Hematopoietic multipotent progenitor cell (in vitro differentiated cells): ENCODE data around the gene S100A3. TPM values are rescaled to one million over a fixed set of nuclear protein-coding genes. Genes with fewer than 3 reads are reported as not detected.
A peak's percentile ranks its signal among the peaks of the same experiment; 100 is the strongest.
"Not testable (repeated sequence)": the region's sequence is repeated elsewhere in the genome, so short reads cannot be mapped to it uniquely, and the experiment has no call there.

Source experiments
- DNase-seq, 3 donors: peaks; one replicate each; pipeline ENCODE4 v3.0.0-alpha.2; 2011 to 2015; ENCODE audit warnings: low read depth in 2 of 3, low spot score in 2 of 3
- total RNA-seq: library from RNA; depleted of rRNA; stranded (reverse); fragments of >200 nt; gene quantifications from one replicate; pipeline ENCODE4 v1.2.3, GENCODE V29; 2012

The S100A3 gene
- total RNA-seq, 1 donor = not detected

- DNase-seq = peak; percentile 56 to 90 (median 86)
Measured at GRCh38 chr1:153536012-153536670, 12.9 kb downstream of the S100A3 start.

- DNase-seq = peak in 1 of 3 donors; percentile 31
Measured at GRCh38 chr1:153535242-153536011, 13.6 kb downstream of the S100A3 start, which contains the start of gene S100A6. S100A6 (minus strand) TSS chr1:153535991; CDS start chr1:153535339, 652 bp downstream.

- no peak for DNase-seq
Measured at GRCh38 chr1:153534925-153535241, 14.2 kb downstream of the S100A3 start.

- no peak for DNase-seq
Measured at GRCh38 chr1:153534226-153534924, 14.7 kb downstream of the S100A3 start.

GRCh38 chr1:153533689-153534201 lies 15.3 kb downstream of the S100A3 start:
- no peak for DNase-seq

GRCh38 chr1:153532769-153533599 lies 16.1 kb downstream of the S100A3 start:
- DNase-seq = peak; percentile 59 to 87 (median 82)

- DNase-seq = no peak
Measured at GRCh38 chr1:153532181-153532580, 16.9 kb downstream of the S100A3 start.

- DNase-seq = no peak
Measured at GRCh38 chr1:153531638-153532037, 17.4 kb downstream of the S100A3 start.

GRCh38 chr1:153527683-153528040 lies 21.4 kb downstream of the S100A3 start:
- no peak for DNase-seq

GRCh38 chr1:153527023-153527682 lies 21.9 kb downstream of the S100A3 start:
- no peak for DNase-seq

GRCh38 chr1:153526132-153526543 lies 22.9 kb downstream of the S100A3 start:
- DNase-seq = no peak

- DNase-seq = no peak
Measured at GRCh38 chr1:153525088-153525728, 23.9 kb downstream of the S100A3 start.

GRCh38 chr1:153522353-153523048 lies 26.6 kb downstream of the S100A3 start:
- DNase-seq = not testable (repeated sequence)

- not testable (repeated sequence) for DNase-seq
Measured at GRCh38 chr1:153521808-153522207, 27.2 kb downstream of the S100A3 start.

GRCh38 chr1:153520818-153521476 lies 28.1 kb downstream of the S100A3 start:
- no peak for DNase-seq

GRCh38 chr1:153520137-153520691 lies 28.8 kb downstream of the S100A3 start:
- DNase-seq = not testable (repeated sequence)

GRCh38 chr1:153519242-153519641 lies 29.8 kb downstream of the S100A3 start:
- no peak for DNase-seq
